NOMO-1 treated with dmso at 0.1 percent for 144 hours (cell line): ENCODE results near the gene APBB2.

Experiments
- DNase-seq: peaks from one replicate; lab custom pipeline; 2025; ENCODE audit not compliant: unreplicated experiment; lab: John Stamatoyannopoulos, UW

The APBB2 gene

GRCh38 chr4:41196633-41197332 is 17.6 kb downstream of the APBB2 start:
- DNase-seq = no peak

GRCh38 chr4:41192136-41192535 is 22.2 kb downstream of the APBB2 start:
- DNase-seq = no peak

GRCh38 chr4:41189666-41190065 is 24.7 kb downstream of the APBB2 start:
- no peak for DNase-seq

- no peak for DNase-seq
Observed at GRCh38 chr4:41189076-41189475, 25.3 kb downstream of the APBB2 start.

DNA sequence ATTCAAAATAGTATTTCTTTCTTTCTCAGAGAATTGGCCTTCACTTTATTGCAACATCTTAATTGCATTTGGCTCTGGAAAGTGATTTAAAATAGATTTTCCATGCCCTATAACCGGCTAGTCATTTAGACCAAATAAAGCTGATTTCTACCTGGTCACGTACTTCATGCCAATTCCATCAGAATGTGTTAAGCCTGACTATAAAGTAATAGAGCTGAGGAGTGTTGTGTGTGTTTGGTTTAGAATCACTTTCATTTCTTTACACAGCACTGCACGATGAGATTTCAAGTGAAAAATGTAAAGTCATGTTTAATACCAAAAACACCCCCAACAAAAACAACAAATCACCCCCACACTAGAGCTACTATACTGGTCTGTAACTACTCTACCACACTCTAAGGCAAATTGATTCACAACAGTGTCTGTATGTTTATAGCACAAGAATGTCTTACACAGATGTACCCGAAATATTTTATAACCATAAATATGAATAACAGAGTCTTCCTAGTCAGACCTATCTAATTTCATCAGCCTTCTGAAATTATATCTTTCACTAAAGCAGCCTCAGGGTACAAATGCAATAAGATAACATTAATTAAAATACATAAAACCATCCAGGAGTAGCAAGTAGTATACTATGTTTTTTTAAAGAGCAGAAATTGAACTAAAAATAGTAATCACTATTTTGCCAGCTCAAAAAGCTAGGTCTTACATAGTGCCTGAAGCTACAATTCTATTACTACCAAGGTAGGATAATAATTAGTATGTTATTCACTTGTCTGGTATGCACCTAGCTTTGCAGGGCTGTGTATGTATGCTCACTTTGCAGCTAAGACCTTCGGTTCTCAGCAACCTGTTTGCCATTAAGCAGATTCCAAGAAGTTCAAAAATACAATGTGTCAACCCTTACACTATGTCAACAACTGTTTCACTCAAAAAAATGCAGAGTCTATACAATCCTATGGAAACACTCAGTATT is 28.4 kb downstream of the APBB2 start:
- no peak for DNase-seq

DNA sequence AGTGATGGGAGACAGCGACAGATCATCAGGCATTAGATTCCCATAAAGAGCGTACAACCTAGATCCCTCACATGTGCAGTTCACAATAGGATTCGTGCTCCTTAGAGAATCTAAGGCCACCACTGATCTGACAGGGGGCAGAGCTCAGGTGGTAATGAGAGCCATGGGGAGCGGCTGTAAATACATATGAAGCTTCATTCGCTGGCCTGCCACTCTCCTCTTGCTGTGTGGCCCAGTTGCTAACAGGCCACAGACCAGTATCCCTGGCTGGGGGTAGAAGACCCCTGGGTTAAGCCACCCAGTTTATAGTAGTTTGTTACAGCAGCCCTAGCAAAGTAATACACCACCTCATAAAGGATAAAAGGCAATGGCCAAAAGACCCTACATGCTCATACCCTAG is 30.3 kb downstream of the APBB2 start:
- no peak for DNase-seq

GRCh38 chr4:41183021-41183553 is 31.3 kb downstream of the APBB2 start:
- no peak for DNase-seq

DNA sequence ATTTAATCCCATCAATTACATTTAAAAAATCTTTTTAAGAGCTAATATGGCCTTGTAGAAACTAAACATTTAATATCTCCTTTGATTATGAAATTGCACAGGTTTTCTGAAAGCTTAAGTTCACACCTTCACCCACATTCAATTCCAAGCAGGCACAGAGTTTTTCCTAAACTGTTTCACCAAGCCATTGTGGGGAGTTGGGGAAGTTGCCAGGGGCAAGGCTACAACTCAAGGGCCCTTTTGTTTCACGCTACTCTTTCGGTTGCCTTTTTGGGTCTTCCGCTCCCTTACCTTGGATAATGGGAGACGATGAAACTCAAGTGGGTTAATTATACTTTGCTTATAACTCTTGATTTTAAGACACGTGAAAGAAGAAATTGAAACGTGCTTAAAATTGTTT is 33.3 kb downstream of the APBB2 start:
- DNase-seq = no peak

DNA sequence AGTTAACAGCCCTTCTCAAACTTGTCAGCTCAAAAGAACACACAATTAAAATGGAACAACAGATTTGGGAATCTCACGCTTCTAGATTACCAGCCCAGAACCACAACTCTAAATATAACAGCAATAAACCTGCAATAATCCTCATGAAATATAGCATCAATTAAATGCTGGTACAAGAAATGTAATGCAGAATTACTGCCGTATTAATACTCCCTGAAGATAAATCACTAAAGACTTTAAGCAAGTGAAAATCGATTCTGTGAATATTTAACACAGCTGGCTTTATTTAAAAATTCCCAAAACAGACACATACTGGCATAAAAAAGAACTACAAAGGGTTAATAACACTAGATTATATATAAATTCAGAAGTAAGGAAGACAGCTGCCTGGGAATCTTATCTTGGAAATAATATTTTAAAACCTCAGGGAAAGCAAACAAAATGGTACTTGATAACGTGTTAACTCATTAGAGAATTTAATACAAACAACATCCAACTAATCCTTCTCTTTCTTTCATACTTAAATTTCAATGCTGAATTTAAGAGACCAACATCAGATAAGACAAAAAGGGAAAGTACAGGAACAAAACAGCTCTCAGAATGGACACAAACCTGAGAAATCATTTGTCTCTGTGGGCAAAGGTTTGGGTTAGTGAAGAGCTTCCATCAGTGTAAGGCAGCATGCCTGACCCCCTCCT is 34.7 kb downstream of the APBB2 start:
- DNase-seq = no peak

DNA sequence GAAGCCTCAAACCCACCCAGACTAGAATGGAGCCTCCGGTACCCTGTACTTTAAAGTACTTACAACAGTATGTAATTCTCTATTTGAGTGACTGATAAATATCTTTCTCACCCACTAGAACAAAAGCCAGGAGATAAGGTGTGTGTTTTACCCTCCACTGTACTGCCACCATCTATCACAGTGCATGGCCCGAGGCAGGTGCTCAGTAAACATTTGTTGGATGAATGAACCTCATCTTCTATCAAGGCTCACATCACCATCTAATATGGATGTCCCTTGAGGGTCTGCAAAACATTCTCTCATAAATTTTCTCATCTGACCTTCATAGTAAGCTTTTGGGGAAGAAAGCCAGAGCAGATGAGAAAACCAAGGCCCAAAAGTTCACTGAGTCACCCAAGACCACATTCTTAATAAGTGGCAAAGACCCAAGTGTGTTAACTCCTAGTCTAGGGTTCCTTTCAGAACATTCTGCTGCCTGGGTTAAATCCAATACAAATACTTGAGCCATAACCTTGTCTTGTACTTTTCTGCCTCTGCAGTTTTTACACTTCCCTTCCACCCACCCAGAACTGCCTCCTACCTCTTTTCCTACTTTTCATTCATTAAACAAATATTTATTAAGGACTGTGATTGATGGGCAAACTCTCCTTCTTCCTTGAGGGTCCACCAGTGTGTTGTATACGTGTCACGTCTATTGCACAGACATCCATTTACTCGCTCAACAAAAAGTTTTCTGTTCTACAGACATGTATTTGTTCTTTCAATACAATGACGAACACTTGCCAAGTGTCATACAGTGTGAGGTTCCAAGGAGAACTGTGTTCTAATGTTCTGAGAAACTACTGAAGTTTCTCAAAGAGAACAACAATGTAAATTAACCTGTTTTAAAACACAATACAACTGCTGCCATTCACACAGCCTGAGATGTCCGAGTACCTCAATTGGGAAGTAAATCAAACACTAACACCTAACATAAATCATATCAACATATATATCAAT is 35.7 kb downstream of the APBB2 start:
- no peak for DNase-seq

DNA sequence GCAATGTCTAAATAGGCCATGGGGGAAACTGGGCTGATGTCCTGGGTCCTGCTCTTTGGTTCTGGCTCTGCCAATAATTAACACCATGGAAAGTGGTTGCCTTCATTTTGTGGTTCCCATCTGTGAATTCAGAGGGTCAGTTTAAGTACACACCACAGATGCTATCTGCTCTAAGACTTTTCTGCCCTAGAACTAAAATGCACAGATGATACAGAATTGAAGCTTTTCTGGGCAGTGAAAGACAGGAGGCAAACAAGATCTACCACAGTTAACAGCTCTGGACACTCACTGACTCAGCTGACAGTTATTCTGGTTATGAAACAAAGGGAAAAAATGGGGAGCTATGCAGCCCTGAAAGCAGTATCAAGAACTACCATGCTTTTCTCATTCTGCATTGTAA is 37.3 kb downstream of the APBB2 start:
- no peak for DNase-seq

DNA sequence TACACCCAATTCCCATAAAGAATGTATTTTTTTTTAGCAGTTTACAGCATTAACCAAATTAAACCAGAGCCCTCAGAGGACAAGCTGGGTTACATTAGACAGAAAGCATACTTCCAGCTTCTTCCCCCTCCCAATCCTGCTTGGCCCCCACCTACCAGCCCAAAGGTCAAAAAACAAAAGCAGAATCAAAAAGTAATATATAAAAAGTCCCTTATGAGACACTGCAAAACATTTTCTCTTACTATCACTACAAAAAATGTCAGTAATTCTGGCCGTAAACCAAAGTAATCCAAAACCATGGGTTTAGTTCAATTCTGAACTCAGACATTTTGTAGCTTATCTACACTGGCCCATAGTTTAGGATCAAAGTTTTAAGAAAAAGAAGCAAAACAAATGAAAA is 38.0 kb downstream of the APBB2 start:
- no peak for DNase-seq

- DNase-seq = no peak
Observed at GRCh38 chr4:41175794-41176193, 38.5 kb downstream of the APBB2 start.

- DNase-seq = no peak
Observed at GRCh38 chr4:41174444-41174843, 39.9 kb downstream of the APBB2 start.

DNA sequence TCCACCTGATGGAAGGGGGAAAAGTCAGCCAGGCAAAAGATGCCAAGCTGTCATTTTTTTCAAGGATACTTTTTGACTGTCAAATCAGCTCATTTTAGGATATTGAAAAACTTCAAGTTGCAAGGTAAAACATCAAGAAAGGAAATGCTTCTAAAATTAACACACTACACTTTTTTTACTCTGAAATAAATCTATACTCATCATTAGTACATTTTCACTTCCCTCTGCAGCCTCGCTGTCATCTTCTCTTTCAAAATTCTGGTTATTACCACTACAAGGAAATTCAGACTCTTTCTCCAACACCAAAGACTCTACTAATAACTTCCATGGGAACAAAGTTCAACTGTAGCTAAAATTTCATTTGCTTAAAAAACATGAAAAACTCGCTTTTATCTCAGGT is 41.6 kb downstream of the APBB2 start:
- DNase-seq = no peak

- DNase-seq = no peak
Observed at GRCh38 chr4:41169256-41169800, 45.0 kb downstream of the APBB2 start.

GRCh38 chr4:41167191-41167590 is 47.2 kb downstream of the APBB2 start:
- DNase-seq = no peak

DNA sequence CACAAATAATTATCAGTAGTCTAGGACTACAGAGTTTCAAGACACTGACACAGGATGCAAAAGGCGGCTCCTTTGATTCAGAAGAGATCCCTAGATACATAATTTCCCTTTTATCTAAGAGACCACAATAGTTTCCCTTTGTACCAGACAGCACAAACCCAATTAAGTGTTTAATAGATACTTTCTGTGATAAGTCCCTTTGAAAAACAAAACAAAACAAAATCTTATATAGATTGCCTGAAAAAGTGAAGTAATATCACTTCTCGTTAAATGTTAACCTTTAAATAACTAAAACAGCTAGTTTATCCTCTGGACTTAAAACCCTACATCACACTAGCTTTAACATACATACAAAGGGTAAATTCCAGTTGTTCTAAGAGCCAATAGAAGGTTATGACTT is 49.9 kb downstream of the APBB2 start:
- DNase-seq = no peak

DNA sequence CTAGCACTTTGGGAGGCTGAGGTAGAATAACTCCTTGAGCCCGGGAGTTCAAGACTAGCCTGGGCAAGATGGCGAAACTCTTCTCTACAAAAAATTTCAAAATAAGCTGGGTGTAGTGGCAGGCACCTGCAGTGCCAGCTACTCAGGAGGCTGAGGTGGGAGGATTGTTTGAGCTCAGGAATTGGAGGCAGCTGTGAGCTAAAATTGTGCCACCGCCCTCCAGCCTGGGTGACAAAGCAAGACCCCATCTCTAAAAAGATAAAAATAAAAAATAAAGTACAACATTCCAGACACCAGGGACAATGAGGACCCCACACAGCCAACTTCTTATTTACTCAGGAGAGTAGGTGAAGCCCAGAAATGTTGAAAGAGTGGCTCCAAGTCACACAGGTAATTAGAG is 53.0 kb downstream of the APBB2 start:
- DNase-seq = no peak

DNA sequence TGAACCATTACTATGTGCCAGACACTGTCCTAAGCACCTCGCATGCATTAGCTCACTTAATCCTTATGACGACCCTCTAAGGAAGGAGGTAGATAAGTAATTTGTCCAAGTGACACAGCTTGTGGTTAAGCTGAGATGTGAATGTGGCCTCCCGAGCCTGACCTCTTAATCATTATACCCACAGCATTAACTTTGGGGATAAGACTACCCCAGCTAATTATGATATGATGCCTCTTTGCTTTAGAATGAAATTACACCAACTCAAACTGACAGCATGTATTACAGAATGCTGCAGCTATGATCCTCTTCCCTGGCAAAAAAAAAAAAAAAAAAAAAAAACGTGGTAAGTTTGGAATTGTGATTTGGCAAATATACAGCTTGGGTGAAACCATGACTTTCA is 53.5 kb downstream of the APBB2 start:
- DNase-seq = no peak
